ENCODE data around the gene HSPA1L.
"Not testable (repeated sequence)": the region's sequence is repeated elsewhere in the genome, so short reads cannot be mapped to it uniquely, and the experiment has no call there.

Gene HSPA1L

GRCh38 chr6:31811645-31812044 is 3.4 kb downstream of the HSPA1L start:
- no peak for DNase-seq

- not testable (repeated sequence) for DNase-seq
Measured at GRCh38 chr6:31808599-31808998, 6.5 kb downstream of the HSPA1L start.

- DNase-seq: peak; percentile 97
Measured at GRCh38 chr6:31806470-31807272, 8.4 kb downstream of the HSPA1L start, which contains the start of gene LSM2. Gene LSM2, minus strand, starts transcription at chr6:31806966. Its CDS starts 209 bp downstream, at chr6:31806757.

- DNase-seq: no peak
Measured at GRCh38 chr6:31805939-31806469, 9.1 kb downstream of the HSPA1L start.

GRCh38 chr6:31801031-31801927 is 13.8 kb downstream of the HSPA1L start:
- DNase-seq: not testable (repeated sequence)

GRCh38 chr6:31799781-31800180 is 15.3 kb downstream of the HSPA1L start:
- no peak for DNase-seq

GRCh38 chr6:31797588-31797987 is 17.5 kb downstream of the HSPA1L start:
- no peak for DNase-seq

GRCh38 chr6:31796993-31797385 is 18.1 kb downstream of the HSPA1L start:
- DNase-seq: no peak

GRCh38 chr6:31795616-31796298 is 19.3 kb downstream of the HSPA1L start, which contains the start of gene VARS1:
Gene VARS1, minus strand, starts transcription at chr6:31795752. Its CDS starts 535 bp downstream, at chr6:31795217.
- peak; percentile 89 for DNase-seq

- DNase-seq: peak; percentile 40
Measured at GRCh38 chr6:31794866-31795615, 20.0 kb downstream of the HSPA1L start.

- no peak for DNase-seq
Measured at GRCh38 chr6:31794294-31794865, 20.7 kb downstream of the HSPA1L start.

- DNase-seq: not testable (repeated sequence)
Measured at GRCh38 chr6:31793927-31794245, 21.2 kb downstream of the HSPA1L start.

GRCh38 chr6:31792761-31793171 is 22.3 kb downstream of the HSPA1L start:
- no peak for DNase-seq

GRCh38 chr6:31792090-31792374 is 23.1 kb downstream of the HSPA1L start:
- no peak for DNase-seq

- no peak for DNase-seq
Measured at GRCh38 chr6:31791324-31792089, 23.6 kb downstream of the HSPA1L start.

GRCh38 chr6:31785475-31785874 is 29.6 kb downstream of the HSPA1L start:
- no peak for DNase-seq

GRCh38 chr6:31784098-31784925 is 30.8 kb downstream of the HSPA1L start:
- no peak for DNase-seq

- no peak for DNase-seq
Measured at GRCh38 chr6:31782126-31782855, 32.8 kb downstream of the HSPA1L start.

All from stimulated activated CD4-positive, alpha-beta T cell treated with anti-CD3 and anti-CD28 coated beads, Interleukin-1b, Interleukin-23, amount 100 ng/mL, for 48 hours (primary cell).